ENCODE data around the gene CASP7. TPM values are rescaled to one million over a fixed set of nuclear protein-coding genes. Genes with fewer than 3 reads are reported as not detected.
"Not testable (repeated sequence)": the region's sequence is repeated elsewhere in the genome, so short reads cannot be mapped to it uniquely, and the experiment has no call there.

Gene CASP7
- polyA plus RNA-seq, 2 donors: 8.3 to 11.0 TPM

- H3K9me3 ChIP-seq (ENCODE audit: control insufficient read depth in 2 of 2, insufficient read depth in 1 of 2, low read depth in 1 of 2, low read length in 1 of 2): no peaks in the 10 kb centered on the region
- H3K27me3 ChIP-seq (ENCODE audit: control insufficient read depth in 1 of 2, insufficient read depth in 2 of 2, low read length in 2 of 2): no peaks in the 10 kb centered on the region
- H3K4me1 ChIP-seq (ENCODE audit: control insufficient read depth in 2 of 2, insufficient read depth in 2 of 2, low read length in 1 of 2): no peaks in the 10 kb centered on the region
- 24 to 29% methylated on average over 1 of the region's 1 CpG for WGBS, 2 donors
- no peaks in the 10 kb centered on the region for H3K36me3 ChIP-seq (ENCODE audit: control insufficient read depth in 2 of 2, insufficient read depth in 2 of 2, low read length in 1 of 2)
- no peak overlapping the region for H3K27ac ChIP-seq (ENCODE audit: low read depth in 2 of 2, low read length in 1 of 2)
- no peak overlapping the region for H3K4me3 ChIP-seq (ENCODE audit: low read depth in 1 of 2, low read length in 2 of 2)
Observed at GRCh38 chr10:113762083-113762482, 82.4 kb downstream of the CASP7 start.

- no peaks in the 10 kb centered on the region for H3K27me3 ChIP-seq (ENCODE audit: control insufficient read depth in 1 of 2, insufficient read depth in 2 of 2, low read length in 2 of 2)
- H3K4me3 ChIP-seq (ENCODE audit: low read depth in 1 of 2, low read length in 2 of 2): no peak overlapping the region
- no peaks in the 10 kb centered on the region for H3K36me3 ChIP-seq (ENCODE audit: control insufficient read depth in 2 of 2, insufficient read depth in 2 of 2, low read length in 1 of 2)
- no peaks in the 10 kb centered on the region for H3K9me3 ChIP-seq (ENCODE audit: control insufficient read depth in 2 of 2, insufficient read depth in 1 of 2, low read depth in 1 of 2, low read length in 1 of 2)
- no peak overlapping the region for H3K27ac ChIP-seq (ENCODE audit: low read depth in 2 of 2, low read length in 1 of 2)
- no peaks in the 10 kb centered on the region for H3K4me1 ChIP-seq (ENCODE audit: control insufficient read depth in 2 of 2, insufficient read depth in 2 of 2, low read length in 1 of 2)
- whole genome bisulfite sequencing, 2 donors: 42 to 63% methylated on average over 1 of the region's 1 CpG
Observed at GRCh38 chr10:113764582-113764981, 84.9 kb downstream of the CASP7 start.

GRCh38 chr10:113765910-113766309 is 86.2 kb downstream of the CASP7 start:
- Histone ChIP-seq H3K27me3 (ENCODE audit: control insufficient read depth in 1 of 2, insufficient read depth in 2 of 2, low read length in 2 of 2) (no peaks in the 10 kb centered on the region), H3K27ac (ENCODE audit: low read depth in 2 of 2, low read length in 1 of 2) (no peak overlapping the region), H3K4me3 (ENCODE audit: low read depth in 1 of 2, low read length in 2 of 2) (no peak overlapping the region), H3K4me1 (ENCODE audit: control insufficient read depth in 2 of 2, insufficient read depth in 2 of 2, low read length in 1 of 2) (no peaks in the 10 kb centered on the region), H3K36me3 (ENCODE audit: control insufficient read depth in 2 of 2, insufficient read depth in 2 of 2, low read length in 1 of 2) (no peaks in the 10 kb centered on the region), H3K9me3 (ENCODE audit: control insufficient read depth in 2 of 2, insufficient read depth in 1 of 2, low read depth in 1 of 2, low read length in 1 of 2) (no peaks in the 10 kb centered on the region)
- whole genome bisulfite sequencing, 2 donors: 51 to 65% methylated on average over 3 of the region's 3 CpGs

- no peak overlapping the region for H3K27ac ChIP-seq (ENCODE audit: low read depth in 2 of 2, low read length in 1 of 2)
- H3K9me3 ChIP-seq (ENCODE audit: control insufficient read depth in 2 of 2, insufficient read depth in 1 of 2, low read depth in 1 of 2, low read length in 1 of 2): no peaks in the 10 kb centered on the region
- H3K4me1 ChIP-seq (ENCODE audit: control insufficient read depth in 2 of 2, insufficient read depth in 2 of 2, low read length in 1 of 2): no peaks in the 10 kb centered on the region
- WGBS, 2 donors: 83 to 88% methylated on average over 2 of the region's 2 CpGs
- no peaks in the 10 kb centered on the region for H3K27me3 ChIP-seq (ENCODE audit: control insufficient read depth in 1 of 2, insufficient read depth in 2 of 2, low read length in 2 of 2)
- H3K4me3 ChIP-seq (ENCODE audit: low read depth in 1 of 2, low read length in 2 of 2): no peak overlapping the region
- no peaks in the 10 kb centered on the region for H3K36me3 ChIP-seq (ENCODE audit: control insufficient read depth in 2 of 2, insufficient read depth in 2 of 2, low read length in 1 of 2)
Observed at GRCh38 chr10:113767222-113767621, 87.5 kb downstream of the CASP7 start.

GRCh38 chr10:113770346-113770745 is 90.6 kb downstream of the CASP7 start:
- Histone ChIP-seq H3K4me3 (ENCODE audit: low read depth in 1 of 2, low read length in 2 of 2) (no peak overlapping the region), H3K9me3 (ENCODE audit: control insufficient read depth in 2 of 2, insufficient read depth in 1 of 2, low read depth in 1 of 2, low read length in 1 of 2) (no peaks in the 10 kb centered on the region), H3K27ac (ENCODE audit: low read depth in 2 of 2, low read length in 1 of 2) (no peak overlapping the region), H3K27me3 (ENCODE audit: control insufficient read depth in 1 of 2, insufficient read depth in 2 of 2, low read length in 2 of 2) (no peaks in the 10 kb centered on the region), H3K4me1 (ENCODE audit: control insufficient read depth in 2 of 2, insufficient read depth in 2 of 2, low read length in 1 of 2) (no peaks in the 10 kb centered on the region), H3K36me3 (ENCODE audit: control insufficient read depth in 2 of 2, insufficient read depth in 2 of 2, low read length in 1 of 2) (no peaks in the 10 kb centered on the region)
- whole genome bisulfite sequencing, 2 donors: 75 to 81% methylated on average over 4 of the region's 4 CpGs

- H3K9me3 ChIP-seq (ENCODE audit: control insufficient read depth in 2 of 2, insufficient read depth in 1 of 2, low read depth in 1 of 2, low read length in 1 of 2); H3K27ac ChIP-seq (ENCODE audit: low read depth in 2 of 2, low read length in 1 of 2); H3K36me3 ChIP-seq (ENCODE audit: control insufficient read depth in 2 of 2, insufficient read depth in 2 of 2, low read length in 1 of 2); H3K27me3 ChIP-seq (ENCODE audit: control insufficient read depth in 1 of 2, insufficient read depth in 2 of 2, low read length in 2 of 2); H3K4me1 ChIP-seq (ENCODE audit: control insufficient read depth in 2 of 2, insufficient read depth in 2 of 2, low read length in 1 of 2); H3K4me3 ChIP-seq (ENCODE audit: low read depth in 1 of 2, low read length in 2 of 2): not testable (repeated sequence)
- 82 to 85% methylated on average over 3 of the region's 3 CpGs for WGBS, 2 donors
Observed at GRCh38 chr10:113771131-113771530, 91.4 kb downstream of the CASP7 start.

- Histone ChIP-seq H3K36me3 (ENCODE audit: control insufficient read depth in 2 of 2, insufficient read depth in 2 of 2, low read length in 1 of 2) (no peaks in the 10 kb centered on the region), H3K4me3 (ENCODE audit: low read depth in 1 of 2, low read length in 2 of 2) (no peak overlapping the region), H3K9me3 (ENCODE audit: control insufficient read depth in 2 of 2, insufficient read depth in 1 of 2, low read depth in 1 of 2, low read length in 1 of 2) (no peaks in the 10 kb centered on the region), H3K27me3 (ENCODE audit: control insufficient read depth in 1 of 2, insufficient read depth in 2 of 2, low read length in 2 of 2) (no peaks in the 10 kb centered on the region), H3K4me1 (ENCODE audit: control insufficient read depth in 2 of 2, insufficient read depth in 2 of 2, low read length in 1 of 2) (no peaks in the 10 kb centered on the region), H3K27ac (ENCODE audit: low read depth in 2 of 2, low read length in 1 of 2) (no peak overlapping the region)
- 55 to 57% methylated on average over 4 of the region's 4 CpGs for WGBS, 2 donors
Observed at GRCh38 chr10:113775686-113776294, 96.1 kb downstream of the CASP7 start.

- Histone ChIP-seq H3K4me1 (ENCODE audit: control insufficient read depth in 2 of 2, insufficient read depth in 2 of 2, low read length in 1 of 2) (no peaks in the 10 kb centered on the region), H3K27me3 (ENCODE audit: control insufficient read depth in 1 of 2, insufficient read depth in 2 of 2, low read length in 2 of 2) (no peaks in the 10 kb centered on the region), H3K9me3 (ENCODE audit: control insufficient read depth in 2 of 2, insufficient read depth in 1 of 2, low read depth in 1 of 2, low read length in 1 of 2) (no peaks in the 10 kb centered on the region), H3K4me3 (ENCODE audit: low read depth in 1 of 2, low read length in 2 of 2) (no peak overlapping the region), H3K27ac (ENCODE audit: low read depth in 2 of 2, low read length in 1 of 2) (no peak overlapping the region), H3K36me3 (ENCODE audit: control insufficient read depth in 2 of 2, insufficient read depth in 2 of 2, low read length in 1 of 2) (no peaks in the 10 kb centered on the region)
- 78 to 84% methylated on average over 1 of the region's 1 CpG for WGBS, 2 donors
Observed at GRCh38 chr10:113776553-113776952, 96.8 kb downstream of the CASP7 start.

Other genes with a start within 250 kb of the CASP7 start
- gene HABP2, start 126.9 kb upstream of the CASP7 start, polyA plus RNA-seq: not detected
- gene NRAP, start 15.9 kb upstream of the CASP7 start, polyA plus RNA-seq: under 1 TPM; 0.02 to 0.04 TPM
- gene PLEKHS1, start 71.8 kb downstream of the CASP7 start, polyA plus RNA-seq: under 1 TPM; 0.05 to 0.08 TPM
- gene DCLRE1A, start 174.2 kb downstream of the CASP7 start, polyA plus RNA-seq: 1 to 10 TPM; 2.5 to 2.7 TPM
- gene NHLRC2, start 174.7 kb downstream of the CASP7 start, polyA plus RNA-seq: 1 to 10 TPM; 3.2 to 3.7 TPM